Stimulated activated CD8-positive, alpha-beta memory T cell treated with anti-CD3 and anti-CD28 coated beads, Interleukin-7, amount 100 ng/mL, for 24 hours (primary cell): Measurements from ENCODE around the gene MBOAT2.
A peak's percentile ranks its signal among the peaks of the same experiment; 100 is the strongest.
"Not testable (repeated sequence)": the region's sequence is repeated elsewhere in the genome, so short reads cannot be mapped to it uniquely, and the experiment has no call there.

Experiments
- DNase-seq: peaks from one replicate; pipeline ENCODE4 v3.0.0-alpha.2; 2020; ENCODE audit warnings: low read depth

MBOAT2 gene, protein sequence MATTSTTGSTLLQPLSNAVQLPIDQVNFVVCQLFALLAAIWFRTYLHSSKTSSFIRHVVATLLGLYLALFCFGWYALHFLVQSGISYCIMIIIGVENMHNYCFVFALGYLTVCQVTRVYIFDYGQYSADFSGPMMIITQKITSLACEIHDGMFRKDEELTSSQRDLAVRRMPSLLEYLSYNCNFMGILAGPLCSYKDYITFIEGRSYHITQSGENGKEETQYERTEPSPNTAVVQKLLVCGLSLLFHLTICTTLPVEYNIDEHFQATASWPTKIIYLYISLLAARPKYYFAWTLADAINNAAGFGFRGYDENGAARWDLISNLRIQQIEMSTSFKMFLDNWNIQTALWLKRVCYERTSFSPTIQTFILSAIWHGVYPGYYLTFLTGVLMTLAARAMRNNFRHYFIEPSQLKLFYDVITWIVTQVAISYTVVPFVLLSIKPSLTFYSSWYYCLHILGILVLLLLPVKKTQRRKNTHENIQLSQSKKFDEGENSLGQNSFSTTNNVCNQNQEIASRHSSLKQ

DNA sequence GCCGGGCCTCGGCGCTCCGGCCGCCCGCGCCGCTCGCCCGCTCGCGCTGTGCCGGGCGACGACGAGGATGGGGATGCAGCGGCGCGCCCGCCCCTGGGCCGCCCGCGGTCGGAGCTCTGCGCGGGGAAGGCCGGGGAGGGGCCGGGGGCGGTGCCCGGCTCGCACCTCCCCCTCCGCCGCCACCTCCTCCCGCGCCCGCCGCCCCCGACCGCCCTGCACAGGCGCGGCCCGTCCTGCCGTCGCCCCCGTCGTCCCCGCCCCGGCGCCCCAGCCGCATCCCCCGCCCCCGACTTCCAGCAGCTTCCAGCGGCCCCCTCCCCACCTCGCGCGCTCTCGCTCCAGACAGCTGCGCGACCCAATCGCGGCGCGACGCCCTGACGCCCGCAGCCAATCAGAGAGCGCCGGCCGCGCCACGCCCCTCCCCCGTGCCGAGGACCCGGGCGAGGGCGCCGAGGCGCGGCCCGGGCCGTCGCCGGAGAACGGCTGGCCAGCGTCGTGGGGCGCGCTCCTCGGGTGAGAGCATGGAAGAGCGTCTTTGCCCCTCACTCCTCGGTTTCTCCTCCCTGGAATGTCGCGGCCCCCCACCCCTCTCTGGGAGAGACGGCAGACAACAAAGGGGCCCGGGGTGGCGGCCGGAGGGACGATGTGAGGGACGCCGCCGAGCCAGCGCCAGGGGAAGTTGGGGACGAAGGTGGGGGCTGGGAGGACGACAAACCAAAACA is at the start of gene MBOAT2:
MBOAT2 (minus strand) TSS at position 69 of the 722 bp plus-strand sequence. CDS start 70 bp downstream, outside the sequence.
- peak; percentile 30 for DNase-seq

DNA sequence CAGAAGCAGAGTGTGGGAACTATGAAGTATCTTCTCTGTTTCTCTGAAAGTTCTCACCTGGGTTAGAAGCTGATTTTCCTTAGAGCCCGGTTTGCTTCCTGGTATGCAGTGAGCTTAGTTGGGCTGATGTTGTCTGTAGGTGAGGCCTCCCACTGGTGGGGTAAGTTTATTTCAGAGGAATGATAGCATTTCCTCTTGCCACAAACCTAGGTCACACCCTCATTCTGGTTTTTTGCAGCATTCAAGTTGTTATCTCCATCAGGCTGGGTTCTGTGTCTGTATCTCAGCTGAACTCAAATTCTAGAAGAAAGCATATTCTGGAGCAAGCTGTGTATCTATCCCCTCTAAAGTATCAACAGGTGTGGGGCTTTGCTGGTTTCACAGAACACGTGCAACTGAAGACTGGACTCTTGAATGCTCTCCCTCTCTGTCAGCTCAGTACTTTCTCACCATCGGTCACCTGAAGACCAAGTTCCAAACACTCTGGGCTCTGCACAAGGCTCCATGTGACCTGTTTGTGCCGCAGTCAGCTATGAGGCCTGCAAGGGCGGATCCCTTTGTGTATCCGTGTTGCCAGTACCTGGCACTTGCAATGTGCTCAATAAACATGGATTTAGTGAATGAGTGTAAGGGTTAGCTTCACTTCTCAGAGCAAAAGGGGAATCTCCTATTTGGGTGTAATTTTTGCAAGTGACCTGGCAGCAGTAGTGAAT is 49.5 kb upstream of the MBOAT2 start:
- DNase-seq, result no peak

DNA sequence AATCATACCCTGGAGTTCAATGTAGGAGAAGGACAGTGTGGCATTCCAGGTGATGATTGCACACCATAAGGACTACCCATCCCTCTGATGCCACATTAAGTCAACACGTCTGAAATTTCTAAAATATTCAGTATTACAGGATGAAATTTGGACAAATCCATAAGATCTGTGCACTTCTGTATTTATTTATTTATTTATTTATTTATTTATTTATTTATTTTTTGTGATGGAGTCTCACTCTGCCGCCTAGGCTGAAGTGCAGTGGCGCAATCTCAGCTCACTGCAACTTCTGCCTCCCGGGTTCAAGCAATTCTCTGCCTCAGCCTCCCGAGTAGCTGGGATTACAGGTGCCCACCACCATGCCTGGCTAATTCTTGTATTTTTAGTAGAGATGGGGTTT is 48.0 kb upstream of the MBOAT2 start:
- not testable (repeated sequence) for DNase-seq

DNA sequence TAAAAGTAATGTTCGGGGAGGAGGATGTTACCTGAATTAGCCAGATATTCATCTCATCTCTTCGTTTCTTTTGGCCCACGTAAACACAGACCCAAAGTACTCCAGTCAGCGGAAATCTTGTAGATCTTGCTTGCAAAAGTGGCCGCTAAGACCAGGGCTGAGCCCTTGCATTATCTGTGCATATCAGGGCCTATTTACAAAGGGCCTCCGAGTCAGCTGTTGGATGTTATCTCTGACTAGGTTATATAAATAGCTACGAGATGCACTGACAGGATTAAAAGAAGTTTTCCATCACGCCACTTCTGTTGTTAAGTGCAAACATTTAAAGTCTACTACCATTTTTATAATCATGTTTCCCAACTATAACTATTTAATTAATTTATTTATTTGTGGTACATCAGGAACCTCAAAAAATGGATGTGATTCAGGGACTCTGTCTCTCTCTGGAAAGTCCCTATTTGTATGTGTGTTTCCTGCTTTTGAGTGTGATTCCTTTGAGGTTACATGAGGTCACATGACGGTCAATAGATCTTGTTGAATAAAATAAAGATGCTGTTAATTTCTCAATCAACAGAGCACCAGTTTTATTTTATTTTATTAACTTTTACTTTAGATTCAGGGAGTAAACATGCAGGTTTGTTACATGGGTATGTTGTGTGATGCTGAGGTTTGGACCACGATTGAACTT is 46.8 kb upstream of the MBOAT2 start:
- DNase-seq, result no peak

DNA sequence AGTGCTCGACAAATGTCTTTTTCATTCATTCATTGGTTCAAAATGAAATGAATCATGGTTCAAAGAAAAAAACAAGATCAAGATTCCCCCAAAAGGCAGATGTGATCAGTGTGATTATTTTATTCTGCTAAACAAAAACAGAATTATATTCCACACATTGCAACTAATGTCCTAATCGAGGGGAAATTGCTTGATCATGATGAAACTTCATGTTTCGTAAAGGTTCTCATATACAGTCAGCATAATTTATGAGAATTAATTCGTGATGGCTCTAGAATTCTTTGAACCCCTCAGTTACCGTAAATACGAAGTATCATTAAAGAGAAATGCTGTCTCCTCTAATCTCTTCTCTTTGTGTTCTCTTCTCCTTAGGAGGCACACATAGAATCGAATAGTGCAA is 42.1 kb upstream of the MBOAT2 start:
- DNase-seq, result no peak

DNA sequence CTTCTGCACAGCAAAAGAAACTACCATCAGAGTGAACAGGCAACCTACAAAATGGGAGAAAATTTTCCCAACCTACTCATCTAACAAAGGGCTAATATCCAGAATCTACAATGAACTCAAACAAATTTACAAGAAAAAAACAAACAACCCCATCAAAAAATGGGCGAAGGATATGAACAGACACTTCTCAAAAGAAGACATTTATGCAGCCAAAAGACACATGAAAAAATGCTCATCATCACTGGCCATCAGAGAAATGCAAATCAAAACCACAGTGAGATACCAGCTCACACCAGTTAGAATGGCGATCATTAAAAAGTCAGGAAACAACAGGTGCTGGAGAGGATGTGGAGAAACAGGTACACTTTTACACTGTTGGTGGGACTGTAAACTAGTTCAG is 40.0 kb upstream of the MBOAT2 start:
- DNase-seq, result not testable (repeated sequence)

DNA sequence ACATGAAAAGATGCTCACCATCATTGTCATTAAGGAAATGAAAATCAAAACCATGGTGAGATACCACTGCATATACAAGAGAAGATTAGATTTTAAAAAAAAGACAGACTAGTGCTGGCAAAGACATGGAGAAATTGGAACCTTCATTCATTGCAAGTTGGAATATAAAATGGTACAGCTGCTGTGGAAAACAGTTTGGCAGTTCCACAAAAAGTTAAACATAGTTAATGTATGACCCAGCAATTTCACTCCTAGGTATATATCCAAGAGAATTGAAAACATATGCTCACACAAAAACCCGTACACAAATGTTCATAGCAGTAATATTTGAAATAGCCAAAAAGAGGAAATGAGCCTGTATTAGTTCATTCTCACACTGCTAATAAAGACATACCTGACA is 33.7 kb upstream of the MBOAT2 start:
- no peak for DNase-seq

DNA sequence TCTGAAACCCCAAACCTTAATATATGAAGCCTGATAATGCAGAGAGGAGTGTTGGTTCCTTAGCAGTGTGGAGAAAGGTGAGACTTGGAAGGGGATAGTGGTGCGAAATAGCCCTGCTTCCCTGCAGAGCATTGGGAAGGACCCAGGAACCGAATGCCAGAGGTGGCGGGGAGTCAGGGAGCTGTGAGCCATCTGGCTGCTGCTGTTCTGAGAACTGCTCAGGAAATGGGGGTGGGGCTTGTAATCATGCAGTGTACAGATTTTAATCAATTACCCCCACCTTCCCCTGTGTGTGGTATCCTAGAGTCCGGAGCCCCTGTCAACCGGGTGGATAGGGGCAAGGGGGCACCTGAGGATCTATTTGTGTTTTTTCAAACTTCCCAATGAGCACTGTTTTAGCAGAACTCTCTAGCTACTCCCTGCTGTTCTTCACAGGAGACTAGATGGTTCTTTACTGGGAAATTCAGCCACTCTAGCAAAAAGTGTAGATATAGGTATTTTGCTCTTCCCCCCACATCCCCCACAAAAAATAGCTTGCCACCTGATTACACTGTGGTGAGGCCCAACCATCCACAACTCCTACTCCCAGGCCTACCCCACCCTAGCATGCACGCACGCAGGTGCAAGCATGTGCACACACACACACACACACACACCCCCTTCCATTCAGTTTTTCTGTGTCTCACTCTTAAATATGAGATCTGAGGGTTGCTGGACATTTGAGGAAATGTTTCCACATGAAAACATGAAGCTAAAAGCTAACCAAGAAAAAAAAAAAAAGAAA is 30.1 kb upstream of the MBOAT2 start:
- DNase-seq, result no peak

DNA sequence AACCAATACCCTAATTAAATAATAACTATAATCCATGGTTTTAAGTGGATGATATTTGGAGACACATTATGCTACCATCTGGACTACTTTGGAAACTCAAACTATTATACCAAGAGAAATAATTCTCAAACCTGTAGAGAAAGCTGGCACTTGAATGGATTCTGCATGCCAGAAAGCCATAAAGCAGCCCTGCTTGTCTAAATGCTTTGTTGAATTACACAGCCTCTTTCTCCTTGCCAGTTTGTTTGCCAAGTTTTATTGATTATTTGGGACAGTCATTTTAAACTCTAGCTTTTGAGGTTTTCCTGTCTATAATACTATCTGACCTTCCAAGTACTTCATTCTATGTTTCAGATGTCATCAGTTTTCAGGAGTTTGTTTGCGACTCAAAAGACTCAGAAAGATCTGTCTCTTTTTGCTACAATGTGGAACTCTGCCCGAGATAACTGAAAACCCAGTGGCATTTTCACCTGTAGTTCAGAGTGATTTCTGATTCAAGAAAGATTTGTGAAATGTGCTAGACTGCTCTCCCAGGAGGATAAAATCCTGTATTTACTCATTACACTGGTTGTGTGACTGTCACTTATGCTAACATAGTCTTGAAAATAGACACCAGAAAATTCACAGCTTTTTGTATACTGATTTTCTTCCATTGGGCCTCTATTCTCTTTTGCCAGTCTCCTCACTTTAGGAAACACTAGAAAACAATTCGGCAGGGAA is 29.2 kb upstream of the MBOAT2 start:
- no peak for DNase-seq

DNA sequence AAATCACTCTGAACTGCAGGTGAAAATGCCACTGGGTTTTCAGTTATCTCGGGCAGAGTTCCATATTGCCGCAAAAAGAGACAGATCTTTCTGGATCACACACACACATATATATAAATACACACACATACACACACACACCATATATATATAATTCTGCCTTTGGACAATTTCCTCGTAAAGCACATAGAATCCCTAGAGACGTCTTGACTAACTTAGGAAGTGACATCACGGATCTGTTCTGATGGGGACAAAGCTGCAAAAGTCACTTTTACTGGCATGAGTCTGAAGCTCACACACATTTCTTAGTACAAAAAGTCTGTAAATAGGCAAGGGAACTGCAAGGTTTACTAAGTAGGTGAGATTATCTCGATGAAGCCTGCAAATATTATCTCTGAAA is 28.6 kb upstream of the MBOAT2 start:
- no peak for DNase-seq

DNA sequence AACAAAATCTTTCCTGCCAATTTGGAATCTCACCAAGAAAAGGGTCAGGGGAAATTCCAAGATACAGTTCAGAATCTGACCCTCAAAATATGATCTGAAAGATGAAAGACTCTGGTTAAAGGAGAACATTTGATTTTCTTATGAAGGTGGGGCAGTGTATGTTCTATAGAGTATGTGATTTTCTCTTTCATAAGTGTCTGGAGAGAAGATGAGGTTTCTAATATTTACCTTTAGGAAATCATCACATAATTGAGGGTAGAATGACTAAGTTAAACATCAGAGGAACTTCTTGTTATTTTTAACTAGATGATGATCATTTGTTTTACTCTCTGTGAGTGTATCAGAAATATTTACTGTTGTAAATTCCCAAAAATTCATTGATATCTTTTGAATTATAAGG is 27.8 kb upstream of the MBOAT2 start:
- DNase-seq, result no peak

DNA sequence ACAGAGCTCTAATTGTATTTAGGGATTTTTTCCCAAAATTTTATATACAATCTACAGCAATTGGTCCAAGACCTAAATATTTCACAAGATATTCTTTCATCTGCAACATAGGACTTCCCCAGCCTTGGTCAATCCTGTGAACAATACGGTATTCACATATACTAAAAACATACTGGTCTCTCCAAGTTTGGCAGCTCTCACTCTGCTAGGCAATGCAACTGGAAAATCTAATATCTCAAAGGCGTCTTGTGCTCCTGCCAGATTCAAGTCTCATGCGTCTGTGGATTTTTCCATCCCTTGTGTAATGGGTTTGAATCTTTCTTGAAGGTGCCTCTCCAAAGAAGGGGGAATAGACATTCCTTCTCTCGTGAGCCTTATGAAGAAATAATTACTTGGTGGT is 27.4 kb upstream of the MBOAT2 start:
- DNase-seq, result no peak

DNA sequence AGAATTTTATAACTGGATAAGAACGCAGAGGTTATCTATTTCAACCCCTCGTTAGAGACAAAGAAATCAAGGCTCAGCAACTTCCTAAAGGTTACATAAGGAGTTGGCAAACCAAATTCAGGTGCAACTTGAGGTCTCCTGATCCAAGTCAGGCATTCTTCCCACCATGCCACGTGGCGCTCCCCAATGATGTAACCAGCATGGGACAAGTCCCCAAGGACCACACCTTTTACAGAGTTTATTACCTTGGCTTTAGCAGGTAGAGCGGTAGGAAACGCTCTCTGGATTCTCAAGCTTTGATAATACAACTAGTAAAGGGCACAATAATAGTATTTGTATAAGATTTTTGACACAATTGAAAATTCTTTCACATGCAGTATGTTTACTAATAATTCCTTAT is 26.7 kb upstream of the MBOAT2 start:
- DNase-seq, result no peak

DNA sequence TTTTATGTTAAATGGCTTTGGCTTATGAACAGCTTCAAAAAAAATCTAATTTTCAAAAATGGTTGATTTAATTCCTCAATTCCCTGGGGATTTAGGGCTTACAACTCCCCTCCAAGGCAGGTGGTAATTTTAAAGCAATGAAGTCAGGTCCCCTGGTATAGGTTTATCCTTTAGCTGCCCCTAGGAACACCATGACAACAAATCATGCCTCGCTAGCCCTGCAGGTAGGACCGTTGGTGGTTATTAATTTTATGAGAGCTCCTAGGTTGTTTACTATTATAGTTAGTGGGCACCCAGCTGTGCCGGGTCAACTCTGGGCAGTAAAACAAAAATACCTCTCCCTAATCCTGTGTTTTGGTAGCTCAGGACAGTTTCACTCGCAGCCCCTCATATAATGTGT is 26.2 kb upstream of the MBOAT2 start:
- DNase-seq, result no peak

DNA sequence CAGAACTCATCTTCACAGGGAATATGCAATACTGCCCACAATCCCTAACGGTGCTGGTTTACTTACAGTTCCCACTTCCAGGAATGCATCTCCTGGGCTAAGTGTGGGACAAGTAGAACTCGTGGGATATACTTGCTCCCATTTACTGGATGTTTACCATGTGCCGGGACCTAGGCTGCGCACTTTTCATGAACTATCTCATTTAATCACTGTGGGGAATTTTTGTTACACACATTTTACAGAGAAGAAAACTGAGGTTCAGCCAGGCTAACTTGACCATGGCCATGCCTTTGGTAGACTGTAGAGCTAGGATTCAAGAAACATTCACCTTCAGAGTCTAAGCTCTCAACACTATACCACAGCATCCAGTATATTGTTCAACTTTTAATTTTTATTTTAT is 24.4 kb upstream of the MBOAT2 start:
- DNase-seq, result no peak

DNA sequence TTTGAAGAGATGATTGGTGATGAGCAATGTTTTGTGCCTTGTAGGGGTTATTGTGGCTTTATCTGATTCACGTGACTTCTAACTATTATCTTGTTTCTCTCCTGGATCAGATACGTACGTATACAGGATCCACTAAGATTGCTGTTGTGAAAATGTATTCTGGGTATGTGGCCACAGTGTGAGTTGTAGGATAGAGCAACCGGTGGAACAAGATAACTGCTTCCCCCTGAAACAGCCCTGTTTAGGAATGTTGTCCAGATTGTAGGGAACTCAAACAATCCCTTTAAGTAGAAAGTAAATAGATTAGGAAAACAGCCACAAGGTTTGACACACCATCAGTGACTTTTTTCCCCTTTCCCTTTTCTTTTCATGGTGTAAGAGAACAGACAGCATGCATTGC is 22.3 kb upstream of the MBOAT2 start:
- no peak for DNase-seq

DNA sequence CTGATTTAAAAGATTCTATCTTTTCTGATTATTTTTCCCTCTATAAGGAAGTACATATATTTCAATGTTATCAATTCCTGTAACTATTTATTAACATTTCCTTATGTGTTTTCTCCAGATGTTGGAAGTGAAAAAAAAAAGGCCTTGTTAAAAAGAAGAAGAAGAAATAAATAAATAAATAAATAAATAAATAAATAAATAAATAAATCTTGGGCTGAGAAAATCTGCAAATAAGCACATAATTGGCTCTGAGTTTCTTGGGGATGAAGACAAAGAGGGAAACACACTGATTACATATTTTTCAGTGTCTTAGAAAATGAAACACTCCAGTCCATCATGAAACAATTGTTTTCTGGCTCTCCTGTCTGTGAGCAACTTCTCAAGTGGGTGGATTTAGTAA is 21.1 kb upstream of the MBOAT2 start:
- DNase-seq, result no peak

DNA sequence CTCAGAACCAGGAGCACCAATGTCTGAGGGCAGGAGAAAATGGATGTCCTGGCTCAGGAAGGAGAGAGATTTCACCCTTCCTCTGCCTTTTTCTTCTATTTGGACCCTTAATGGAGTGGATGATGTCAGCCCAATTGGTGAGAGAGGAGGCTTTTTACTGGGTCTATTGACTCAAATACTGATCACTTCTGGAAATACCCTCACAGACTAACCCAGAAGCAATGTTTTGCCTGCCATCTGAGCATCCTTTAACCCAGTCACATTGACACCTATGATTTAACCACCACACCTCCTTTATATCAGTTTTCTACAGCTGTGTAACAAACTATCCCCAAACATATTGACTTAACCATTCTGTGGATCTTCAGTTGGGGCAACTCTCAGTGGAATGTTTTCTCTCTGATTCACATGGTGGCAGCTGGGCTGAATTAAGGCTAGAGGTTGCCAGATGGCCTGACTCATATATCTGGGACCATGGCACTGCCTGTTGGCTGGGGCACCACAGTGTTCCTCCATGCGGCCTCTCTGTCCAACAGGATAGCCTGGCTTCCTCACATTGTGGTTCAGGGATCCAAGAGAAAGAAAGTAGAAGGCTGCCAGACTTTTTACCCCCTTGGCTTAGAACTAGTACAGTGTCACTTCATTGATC is 18.2 kb upstream of the MBOAT2 start:
- DNase-seq, result no peak

DNA sequence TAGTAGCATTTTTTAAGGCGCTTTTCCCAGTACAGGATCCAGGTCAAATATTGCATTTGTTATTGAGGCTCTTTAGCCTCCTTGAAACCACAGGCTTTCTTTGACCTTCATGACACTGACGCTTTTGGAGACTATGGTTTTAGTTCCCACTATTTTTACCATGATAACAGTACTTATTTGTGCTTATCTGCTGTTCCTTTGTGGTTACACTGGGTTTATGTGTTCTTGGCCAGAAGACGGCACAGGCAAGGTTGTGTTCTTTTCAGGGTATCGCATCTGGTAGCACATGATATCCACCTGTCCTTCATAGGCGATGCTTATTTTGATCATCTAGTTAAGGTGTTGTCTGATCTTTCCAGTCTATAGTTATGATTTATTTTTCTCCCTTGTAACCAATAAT is 16.8 kb upstream of the MBOAT2 start:
- DNase-seq, result no peak

DNA sequence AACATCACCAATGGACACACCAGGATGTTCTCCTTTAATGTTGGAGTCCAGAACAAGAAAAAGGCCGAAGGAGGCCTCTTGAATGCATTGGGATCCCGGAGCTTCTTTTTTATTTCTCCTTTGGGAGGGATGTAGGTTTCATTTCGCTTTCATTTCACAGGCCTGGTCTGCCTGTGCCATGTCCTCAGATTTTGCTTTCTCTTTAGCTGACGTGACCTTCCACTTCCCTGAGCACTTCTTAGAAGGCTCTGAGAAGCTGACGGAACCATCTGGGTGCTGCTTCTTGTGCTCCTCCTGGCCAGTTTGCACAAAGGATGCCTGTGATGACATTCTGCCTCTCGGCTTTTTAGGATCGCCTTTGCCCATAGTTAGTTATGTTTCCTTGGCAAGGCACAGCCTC is 15.1 kb upstream of the MBOAT2 start:
- DNase-seq, result no peak
